Right ventricle myocardium inferior (tissue), 1 donor: Measurements from ENCODE around the gene USE1. TPM values are rescaled to one million over a fixed set of nuclear protein-coding genes. Genes with fewer than 3 reads are reported as not detected.
"Not testable (repeated sequence)": the region's sequence is repeated elsewhere in the genome, so short reads cannot be mapped to it uniquely, and the experiment has no call there.

ENCODE experiments used
- ATAC-seq: fragments of 200-7000 bp; cut with Tn5 transposase; one replicate; pipeline ENCODE4 v1.9.1; 2020; ENCODE audit warnings: mild to moderate bottlenecking, moderate library complexity
- DNase-seq: peaks from one replicate; pipeline ENCODE4 v3.0.0; 2021; ENCODE audit errors: missing footprints
- intact Hi-C: fragments of 100-400 bp; cut with DNase I; formaldehyde crosslinking; loops from one replicate; pipeline ENCODE4 v1.11.0; 2022
- long read RNA-seq: library from polyadenylated mRNA; unstranded; transcript quantifications from one replicate; pipeline ENCODE4 v2.0.0, GENCODE V29; 2021
- total RNA-seq: library from RNA; stranded (reverse); fragmentation: NEBNext Ultra II Directional; extraction: Animal tissue kit (Norgen Biotek cat#: 25700); gene quantifications from one replicate; pipeline ENCODE4 v1.2.1, GENCODE V29; 2021
- donor health status: DM: no; HTN: yes; CAD: no; lungs with severe emphysema.

Gene USE1, protein sequence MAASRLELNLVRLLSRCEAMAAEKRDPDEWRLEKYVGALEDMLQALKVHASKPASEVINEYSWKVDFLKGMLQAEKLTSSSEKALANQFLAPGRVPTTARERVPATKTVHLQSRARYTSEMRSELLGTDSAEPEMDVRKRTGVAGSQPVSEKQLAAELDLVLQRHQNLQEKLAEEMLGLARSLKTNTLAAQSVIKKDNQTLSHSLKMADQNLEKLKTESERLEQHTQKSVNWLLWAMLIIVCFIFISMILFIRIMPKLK
- total RNA-seq, result 32.8 TPM
- long read RNA-seq, partial matches to known transcripts, result 0 of 2 reads
- long read RNA-seq, other reads (novel, unspliced or antisense), result 1 of 2 reads

- DNase-seq (peak; percentile 96), ATAC-seq (peak; percentile 97)
- intact Hi-C loops, result loop anchor here (1.0 kb wide), 2 partner anchors 52 to 122 kb away; partner anchors contain the start of genes BABAM1 and GTPBP3
Measured at GRCh38 chr19:17215127-17215971, at the start of gene USE1. Gene USE1, plus strand, starts transcription at chr19:17215357. Its CDS starts 49 bp downstream, at chr19:17215406.

DNA sequence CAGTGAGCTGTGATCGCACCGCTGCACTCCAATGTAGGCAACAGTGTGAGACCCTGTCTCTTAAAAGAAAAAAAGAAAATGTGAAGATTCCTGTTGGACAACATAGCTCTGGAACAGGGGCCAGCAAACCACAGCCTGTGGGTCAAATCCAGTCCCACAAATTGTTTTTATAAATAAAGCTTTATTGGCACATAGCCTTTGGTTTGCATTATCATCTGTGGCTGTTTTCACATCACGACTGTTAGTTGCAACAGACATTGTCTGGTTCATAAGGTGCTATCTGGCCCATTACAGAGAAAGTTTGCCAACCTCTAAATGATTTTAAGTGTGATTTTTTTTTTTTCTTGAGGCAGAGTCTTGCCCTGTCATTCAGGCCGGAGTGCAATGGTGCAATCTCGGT, 49.4 kb upstream of the USE1 start:
- ATAC-seq (no peak), DNase-seq (no peak)
- intact Hi-C loops, result loop anchor here (5.0 kb wide), 1 partner anchor 98 kb away; no protein-coding TSS in a partner anchor

DNA sequence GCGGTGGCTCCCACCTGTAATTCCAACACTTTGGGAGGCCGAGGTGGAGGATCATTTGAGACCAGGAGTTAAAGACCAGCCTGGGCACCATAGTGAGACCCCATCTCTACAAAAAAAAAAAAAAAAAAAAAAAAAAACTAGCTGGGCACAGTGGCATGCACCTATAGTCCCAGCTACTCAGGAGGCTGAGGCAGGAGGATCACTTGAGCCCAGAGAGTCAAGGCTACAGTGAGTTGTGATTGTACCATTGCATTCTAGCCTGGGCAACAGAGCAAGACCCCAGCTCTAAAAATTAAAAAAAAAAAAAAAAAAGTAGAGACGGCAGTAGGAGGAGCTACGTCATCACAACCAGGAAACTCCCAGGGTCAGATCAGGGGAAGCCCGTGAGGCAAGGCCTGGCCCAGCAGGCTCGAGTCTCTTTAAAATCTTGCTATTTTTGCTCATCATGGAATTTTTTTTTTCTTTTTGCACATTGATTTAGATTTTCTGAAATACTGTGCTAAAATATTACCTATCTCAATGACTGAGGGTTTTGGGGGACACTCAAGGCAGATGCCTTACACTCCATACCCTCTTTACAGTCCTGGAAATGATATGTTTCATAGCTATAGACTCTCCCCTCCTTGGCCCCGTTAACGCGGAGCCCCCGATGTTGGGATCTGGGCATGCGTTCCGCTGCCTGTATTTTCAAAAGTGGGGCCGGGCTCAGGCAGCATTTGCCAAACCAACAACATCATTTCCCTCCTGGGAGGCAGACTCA, 44.4 kb upstream of the USE1 start:
- DNase-seq, result no peak
- intact Hi-C loops, result no loop called here
- no peak for ATAC-seq

DNA sequence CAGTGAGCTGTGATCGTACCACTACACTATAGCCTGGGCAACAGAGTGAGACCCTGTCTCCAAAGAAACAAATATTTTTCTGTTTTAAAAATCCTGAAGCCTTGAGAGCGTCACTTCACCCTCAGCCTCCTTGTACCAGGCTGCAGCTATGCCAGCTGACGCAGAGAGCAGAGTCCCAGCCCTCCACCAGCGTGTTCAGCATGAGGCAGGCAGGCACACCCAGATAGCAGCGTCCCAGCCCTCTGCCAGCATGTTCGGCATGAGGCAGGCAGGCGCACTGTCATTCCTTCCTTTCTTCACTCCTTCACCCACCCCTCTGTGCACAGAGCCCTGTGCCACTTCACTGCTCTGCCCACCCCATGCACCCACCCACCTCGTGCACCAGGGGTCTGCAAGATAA, 43.3 kb upstream of the USE1 start:
- intact Hi-C loops, result no loop called here
- DNase-seq (no peak), ATAC-seq (no peak)

DNA sequence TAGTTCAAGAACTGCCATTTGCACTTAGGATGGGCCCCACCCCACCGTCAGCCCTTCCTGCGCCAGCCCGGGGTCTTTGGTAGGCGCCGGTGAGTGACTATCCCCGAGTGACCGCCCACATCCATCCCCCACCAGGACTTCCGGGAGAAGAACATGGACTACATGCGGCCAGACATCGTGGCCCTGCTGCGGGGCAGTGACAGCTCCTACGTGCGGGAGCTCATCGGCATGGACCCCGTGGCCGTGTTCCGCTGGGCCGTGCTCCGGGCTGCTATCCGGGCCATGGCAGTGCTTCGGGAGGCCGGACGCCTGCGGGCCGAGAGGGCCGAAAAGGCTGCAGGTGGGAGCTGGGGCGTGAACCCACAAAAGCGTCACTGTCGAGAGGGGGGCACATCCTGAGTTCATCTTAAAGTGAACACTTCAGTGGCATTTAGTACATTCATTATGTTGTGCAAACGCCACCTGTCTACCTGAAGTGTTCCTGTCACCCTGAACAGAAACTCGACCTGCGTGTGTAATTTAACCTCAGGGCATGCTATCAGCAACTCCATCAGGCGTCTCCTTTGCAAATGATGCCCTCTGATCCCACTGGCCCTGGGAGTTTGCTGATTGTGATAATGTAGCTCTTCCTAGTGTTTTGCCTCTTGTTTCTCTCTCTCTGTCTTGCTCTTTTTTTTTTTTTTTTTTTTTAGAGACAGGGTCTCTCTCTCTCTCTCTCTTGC, 42.4 kb upstream of the USE1 start:
- intact Hi-C loops, result no loop called here
- DNase-seq, result no peak
- ATAC-seq, result no peak

DNA sequence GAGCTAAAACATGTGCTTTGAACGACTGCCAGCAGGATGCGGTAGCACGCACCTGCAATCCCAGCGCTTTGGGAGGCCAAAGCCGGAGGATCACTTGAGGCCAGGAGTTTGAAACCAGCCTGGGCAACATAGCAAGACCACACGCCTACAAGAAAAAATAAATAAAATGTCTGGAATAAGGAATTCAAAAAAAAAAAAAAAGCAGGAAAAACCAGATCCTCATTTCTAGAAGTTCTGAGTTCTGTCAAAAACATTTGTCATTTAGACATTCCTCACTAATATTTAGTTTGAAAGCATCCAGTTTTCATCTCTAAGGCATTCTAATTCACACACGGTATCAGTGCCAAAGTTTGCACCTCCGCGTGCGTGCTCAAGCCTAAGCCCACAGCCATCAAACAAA, 36.9 kb upstream of the USE1 start:
- intact Hi-C loops, result no loop called here
- ATAC-seq (no peak), DNase-seq (no peak)

GRCh38 chr19:17180997-17181702, 34.0 kb upstream of the USE1 start:
- intact Hi-C loops, result no loop called here
- DNase-seq, result no peak
- no peak for ATAC-seq

- intact Hi-C loops, result no loop called here
- no peak for ATAC-seq
- DNase-seq, result no peak
Measured at GRCh38 chr19:17183271-17183761, 31.8 kb upstream of the USE1 start.

DNA sequence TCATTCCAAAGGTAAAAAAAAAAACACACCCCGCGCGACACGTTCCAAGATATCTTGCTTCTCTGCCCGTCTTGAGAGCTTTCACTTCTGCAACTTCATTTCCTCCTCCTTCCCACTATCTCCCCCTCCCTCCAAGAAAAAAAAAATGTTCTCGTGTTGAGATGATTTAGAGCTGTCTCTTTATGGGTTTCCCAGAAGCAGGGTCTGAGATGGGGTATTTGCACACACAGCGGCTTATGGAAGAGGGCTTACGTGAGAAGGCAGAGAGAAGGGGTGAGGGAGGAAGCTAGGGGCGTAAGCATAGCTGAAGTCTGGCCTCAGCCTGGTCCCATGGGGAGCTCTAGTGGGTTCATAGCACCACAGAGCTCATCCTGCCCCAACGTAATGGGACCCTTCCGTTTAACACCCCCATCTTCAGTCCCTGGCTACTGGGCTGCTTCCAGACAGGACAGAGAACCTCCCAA, 31.3 kb upstream of the USE1 start:
- DNase-seq, result no peak
- no peak for ATAC-seq
- intact Hi-C loops, result no loop called here

GRCh38 chr19:17184371-17184841, 30.8 kb upstream of the USE1 start:
- ATAC-seq, result peak; percentile 26
- intact Hi-C loops, result no loop called here

DNA sequence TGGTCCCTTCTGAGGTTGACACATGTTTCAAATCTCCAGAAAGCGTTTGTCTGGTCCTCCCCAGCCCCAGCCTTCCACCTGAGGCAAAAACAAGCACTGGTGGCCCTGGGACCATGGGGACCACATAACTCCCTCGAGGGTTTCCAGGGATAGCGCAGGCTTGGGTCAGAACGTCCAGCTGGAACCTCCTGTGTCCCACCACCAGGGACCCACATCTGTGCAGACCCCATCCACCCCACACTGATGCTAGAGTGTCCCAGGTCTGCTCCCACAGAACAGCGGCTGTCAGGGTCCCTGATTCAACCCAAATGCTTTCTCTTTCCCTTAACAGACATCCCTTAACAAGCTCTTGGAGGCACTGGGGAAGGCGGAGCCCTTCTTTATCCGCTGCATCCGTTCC, 29.6 kb upstream of the USE1 start:
- DNase-seq, result no peak
- no peak for ATAC-seq
- intact Hi-C loops, result no loop called here

More at GRCh38 chr19:17184371-17184841, 30.8 kb upstream of the USE1 start:
- DNase-seq, result no peak

DNA sequence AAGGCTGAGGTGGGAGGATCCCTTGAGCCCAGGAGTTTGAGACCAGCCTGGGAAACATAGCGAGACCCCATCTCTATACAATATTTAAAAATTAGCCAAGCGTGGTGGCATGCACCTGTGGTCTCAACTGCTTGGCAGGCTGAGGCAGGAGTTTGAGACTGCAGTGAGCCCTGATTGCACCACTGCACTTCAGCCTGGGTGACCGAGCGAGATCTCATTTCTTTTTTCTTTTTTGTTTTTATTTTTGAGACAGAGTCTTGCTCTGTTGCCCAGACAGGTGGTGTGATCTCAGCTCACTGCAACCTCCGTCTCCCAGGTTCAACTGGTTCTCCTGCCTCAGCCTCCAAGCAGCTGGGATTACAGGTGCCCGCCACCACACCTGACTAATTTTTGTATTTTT, 23.4 kb upstream of the USE1 start:
- intact Hi-C loops, ATAC-seq, DNase-seq: not testable (repeated sequence)

DNA sequence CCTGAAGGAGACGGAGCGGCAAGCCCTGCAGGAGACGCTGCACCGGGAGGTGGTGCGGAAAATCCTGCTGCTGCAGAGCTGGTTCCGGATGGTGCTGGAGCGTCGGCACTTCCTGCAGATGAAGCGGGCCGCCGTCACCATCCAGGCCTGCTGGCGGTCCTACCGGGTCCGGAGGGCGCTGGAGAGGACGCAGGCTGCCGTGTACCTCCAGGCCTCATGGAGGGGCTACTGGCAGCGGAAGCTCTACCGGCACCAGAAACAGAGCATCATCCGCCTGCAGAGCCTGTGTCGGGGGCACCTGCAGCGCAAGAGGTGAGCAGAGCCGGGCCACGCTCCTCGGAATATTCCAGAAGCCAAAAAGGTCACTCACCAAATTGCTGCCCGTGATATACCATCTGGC, 22.4 kb upstream of the USE1 start:
- intact Hi-C loops, result no loop called here
- DNase-seq, result no peak
- no peak for ATAC-seq

DNA sequence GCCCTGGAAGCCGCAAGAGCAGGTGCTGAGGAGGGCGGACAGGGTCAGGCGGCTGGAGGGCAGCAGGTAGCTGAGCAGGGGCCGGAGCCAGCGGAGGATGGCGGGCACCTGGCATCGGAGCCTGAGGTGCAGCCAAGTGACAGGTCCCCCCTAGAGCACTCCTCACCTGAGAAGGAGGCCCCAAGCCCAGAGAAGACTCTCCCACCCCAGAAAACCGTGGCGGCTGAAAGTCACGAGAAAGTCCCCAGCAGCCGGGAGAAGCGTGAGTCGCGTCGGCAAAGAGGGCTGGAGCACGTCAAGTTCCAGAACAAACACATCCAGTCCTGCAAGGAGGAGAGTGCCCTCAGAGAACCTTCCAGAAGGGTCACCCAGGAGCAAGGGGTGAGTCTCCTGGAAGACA, 20.5 kb upstream of the USE1 start:
- intact Hi-C loops, result no loop called here
- no peak for DNase-seq
- ATAC-seq, result no peak

DNA sequence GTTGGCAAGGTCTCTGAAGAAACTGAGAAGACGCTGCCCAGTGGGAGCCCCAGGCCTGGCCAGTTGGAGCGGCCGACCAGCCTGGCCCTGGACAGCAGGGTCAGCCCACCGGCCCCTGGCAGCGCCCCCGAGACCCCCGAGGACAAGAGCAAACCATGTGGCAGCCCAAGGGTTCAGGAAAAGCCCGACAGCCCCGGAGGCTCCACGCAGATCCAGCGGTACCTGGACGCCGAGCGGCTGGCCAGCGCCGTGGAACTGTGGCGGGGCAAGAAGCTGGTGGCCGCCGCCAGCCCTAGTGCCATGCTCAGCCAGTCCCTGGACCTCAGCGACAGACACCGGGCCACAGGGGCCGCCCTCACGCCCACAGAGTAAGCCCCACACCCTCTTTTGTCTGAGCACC, 20.1 kb upstream of the USE1 start:
- ATAC-seq (no peak), DNase-seq (no peak)
- intact Hi-C loops, result no loop called here

GRCh38 chr19:17196610-17197009, 18.5 kb upstream of the USE1 start:
- intact Hi-C loops, result no loop called here
- DNase-seq, result no peak
- no peak for ATAC-seq

GRCh38 chr19:17197666-17198065, 17.5 kb upstream of the USE1 start:
- no peak for DNase-seq
- ATAC-seq, result no peak
- intact Hi-C loops, result no loop called here
